Middle frontal gyrus (tissue), 1 donor: ENCODE data around the gene FAR1.

Experiments used
- DNase-seq: peaks from one replicate; pipeline ENCODE4 v3.0.0-alpha.2; 2015; ENCODE audit warnings: low spot score; ENCODE audit errors: extremely low spot score

Gene FAR1

DNA sequence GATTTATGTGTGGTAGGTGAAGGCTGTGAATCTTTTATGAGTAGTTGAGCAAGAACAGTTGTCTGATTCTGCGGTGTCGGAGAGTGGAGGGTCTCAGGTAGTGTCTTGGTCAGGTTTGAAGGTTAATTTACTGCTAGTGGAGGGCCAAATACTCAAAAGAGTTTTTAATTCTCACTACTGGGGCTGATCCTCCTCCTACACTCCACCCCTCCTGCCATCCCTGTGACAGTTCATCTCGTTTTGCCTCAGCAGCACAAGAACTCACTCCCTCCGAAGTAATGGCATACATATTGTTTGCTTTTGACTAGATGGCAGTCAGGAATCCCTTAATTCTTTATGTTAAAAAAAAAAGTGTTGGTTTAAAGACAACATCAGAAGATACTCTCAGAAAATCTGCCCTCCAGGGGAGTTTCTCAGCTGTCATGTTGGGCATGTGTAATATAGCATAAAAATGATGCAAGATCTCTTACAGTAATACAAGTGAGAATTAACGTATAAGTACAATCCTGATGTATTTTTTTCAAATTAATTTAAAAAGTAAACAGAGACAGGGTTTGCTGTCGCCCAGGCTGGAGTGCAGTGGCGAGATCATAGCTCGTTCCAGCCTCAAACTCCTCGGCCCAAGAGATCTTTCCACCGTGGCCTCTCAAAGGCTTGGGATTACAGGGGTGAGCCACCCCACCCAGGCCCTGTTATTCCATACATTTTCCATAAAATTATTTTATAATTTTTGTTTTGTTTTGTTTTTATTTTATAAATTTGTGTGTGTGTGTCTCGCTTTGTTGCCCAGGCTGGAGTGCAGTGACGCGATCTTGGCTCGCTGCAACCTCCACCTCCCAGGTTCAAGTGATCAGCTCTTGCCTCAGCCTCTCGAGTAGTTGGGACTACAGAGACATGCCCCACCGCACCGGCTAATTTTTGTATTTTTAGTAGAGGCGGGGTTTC is 1.3 kb downstream of the FAR1 start:
- no peak for DNase-seq

DNA sequence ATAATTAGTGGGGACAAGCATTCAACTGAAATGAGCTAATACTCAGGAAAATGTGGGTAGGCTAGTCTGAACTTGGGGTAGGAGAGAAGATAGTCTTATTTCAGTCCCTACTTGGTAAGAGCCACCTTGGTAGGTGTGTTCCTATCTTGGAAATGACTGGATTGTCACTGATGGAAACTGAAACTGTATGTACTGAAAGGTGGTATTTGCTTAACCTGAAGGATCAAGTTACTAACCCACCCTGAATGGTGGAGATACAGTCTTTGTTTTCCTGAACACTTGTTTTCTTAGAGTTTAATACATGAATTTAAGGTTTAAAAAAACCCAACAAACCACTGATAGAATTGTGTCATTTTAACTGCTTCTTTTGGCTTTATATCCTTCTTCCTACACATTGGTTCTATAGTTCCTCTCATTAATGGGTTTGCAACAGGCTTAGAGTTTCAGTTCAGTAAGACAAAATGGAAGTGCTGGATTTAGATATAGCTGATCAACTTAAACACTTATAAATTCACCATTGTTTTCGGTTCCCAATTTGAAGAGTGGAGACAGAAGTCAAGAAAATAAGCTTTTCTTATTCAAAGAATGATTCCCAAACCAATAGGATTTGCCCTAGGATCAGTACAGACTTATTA is 4.2 kb downstream of the FAR1 start:
- DNase-seq: no peak

DNA sequence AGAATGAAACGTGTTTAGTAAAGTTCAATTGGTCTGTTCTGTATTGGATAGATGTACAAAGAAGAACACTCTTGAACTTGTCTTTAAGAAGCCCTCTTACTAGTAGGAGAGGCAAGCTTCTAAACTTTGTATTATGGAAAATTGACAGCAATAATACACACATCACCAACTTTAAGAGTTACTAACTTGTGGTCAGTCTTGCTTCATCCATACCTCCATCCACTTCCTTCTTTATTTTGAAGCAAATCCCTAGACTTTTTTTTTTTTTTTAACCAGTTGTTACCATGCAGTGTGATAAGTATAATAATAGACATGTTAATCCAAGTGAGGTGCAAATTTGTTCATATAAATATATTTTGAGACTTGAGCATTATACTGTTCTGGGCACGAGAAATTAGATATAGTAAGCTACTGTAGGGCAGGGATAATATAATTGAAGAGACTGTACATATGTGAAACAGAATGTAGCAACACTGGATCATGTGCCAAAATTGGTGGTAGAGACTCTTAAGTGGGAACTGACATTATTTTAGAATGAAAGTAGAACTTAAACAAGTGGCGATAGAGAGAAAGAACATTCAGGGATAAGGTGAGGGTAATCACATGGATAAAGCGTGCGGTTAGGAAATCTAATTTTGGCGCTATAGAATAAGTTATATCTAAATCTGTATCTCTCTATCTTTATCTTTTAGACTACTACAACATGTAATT is 6.5 kb downstream of the FAR1 start:
- DNase-seq: no peak

DNA sequence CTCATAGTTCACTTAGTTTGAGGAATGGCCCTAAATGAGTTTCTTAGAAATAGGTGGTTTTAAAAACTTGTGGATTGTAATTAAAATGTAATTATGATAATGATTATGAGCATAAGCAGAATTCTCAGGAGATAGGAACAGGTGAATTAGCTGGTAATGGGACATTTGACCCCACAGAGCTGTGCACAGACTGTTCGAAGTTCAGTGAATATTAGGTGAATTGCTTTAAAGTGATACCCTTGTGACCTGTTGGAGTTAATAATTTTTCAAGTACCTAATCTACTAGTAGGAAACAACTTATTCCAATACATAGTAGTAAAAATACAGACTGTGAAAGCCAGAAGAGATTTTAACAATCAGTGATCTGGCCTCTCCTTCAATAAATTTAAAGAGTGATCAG is 8.1 kb downstream of the FAR1 start:
- DNase-seq: no peak

DNA sequence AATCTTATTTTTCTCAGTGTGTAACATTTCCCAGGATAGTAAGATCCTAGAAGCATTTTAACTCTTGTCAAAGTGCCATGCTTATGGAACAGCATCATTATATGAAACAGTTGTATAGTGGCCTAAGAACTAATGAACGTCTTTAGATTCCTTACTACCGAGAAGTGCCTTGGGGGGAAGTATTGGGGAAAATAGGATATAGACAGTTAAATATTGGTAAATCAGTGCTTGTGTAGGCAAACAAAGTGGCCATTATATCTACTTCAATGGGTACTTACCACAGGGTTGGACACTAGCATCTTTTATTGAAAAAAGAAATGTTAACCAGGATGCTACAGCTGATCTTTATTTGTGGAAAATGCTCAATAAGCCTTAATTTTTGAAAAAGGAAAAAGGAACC is 11.3 kb downstream of the FAR1 start:
- DNase-seq: no peak

DNA sequence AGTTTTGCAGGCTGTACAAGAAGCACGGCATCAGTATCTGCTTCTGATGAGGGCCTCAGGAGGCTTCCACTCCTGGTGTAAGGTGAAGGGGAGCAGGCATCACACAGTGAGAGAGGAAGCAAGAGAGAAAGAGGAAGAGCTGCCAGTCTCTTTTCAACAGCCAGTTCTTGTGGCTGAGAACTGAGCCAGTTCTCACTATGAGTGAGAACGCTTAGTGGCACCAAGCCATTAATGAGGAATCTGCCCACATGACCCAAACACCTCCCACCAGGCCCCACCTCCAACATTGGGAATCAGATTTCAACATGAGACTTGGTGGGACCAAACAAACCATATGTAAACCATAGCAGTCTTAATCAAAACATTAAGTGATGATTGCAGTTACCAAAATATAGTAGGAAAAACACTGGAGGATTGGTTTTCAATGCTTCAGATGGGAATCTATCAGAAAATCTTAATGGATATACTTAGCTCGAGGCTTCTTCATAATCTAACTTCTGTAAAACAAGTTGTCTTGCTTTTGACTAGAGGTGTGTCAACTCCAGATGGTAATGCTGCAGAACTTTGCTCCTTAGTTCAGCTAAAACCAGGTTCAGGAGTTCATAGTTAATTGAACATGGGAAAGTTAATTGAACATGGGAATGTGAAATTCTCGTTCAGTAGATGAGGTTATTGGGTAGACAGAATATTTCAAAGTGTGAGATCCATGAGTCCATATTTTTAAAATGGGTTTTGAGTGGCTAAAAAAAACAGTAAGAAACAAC is 12.2 kb downstream of the FAR1 start:
- no peak for DNase-seq

DNA sequence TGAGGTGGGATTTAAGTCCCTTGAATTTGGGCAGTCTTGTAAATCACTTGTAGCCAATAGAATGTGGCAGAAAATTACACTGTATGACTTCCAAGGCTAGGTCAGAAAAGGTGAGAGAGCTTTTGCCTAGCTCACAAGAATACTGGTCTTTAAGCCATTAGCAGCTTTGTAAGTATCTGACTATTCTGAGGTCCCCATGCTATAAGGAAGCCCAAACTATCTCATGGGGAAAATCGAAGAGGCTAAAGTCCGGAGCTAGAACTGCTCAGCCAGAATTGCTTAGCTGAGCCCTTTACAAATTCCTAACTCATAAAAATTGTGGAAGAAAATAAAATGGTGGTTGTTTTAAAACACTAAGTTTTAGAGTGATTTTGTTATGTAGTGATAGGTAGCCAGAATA is 13.0 kb downstream of the FAR1 start:
- DNase-seq: no peak

DNA sequence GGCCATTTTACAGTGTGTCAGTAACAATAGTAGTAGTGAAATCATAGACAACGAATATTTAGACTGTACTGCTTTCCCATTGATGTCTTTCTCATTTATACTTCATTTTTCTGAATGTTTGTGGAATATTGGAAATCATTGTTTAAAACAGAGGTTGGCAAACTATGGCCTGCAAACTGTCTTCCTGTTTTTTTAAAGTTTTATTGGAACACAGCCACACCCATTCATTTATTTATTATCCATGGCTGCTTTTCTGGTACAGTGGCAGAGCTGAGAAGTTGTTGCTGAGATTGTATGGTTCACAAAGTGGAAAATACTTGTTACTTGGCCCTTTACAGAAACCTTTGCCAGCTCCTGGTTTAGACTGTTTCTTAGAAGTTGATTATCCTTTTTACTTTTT is 13.7 kb downstream of the FAR1 start:
- DNase-seq: no peak

DNA sequence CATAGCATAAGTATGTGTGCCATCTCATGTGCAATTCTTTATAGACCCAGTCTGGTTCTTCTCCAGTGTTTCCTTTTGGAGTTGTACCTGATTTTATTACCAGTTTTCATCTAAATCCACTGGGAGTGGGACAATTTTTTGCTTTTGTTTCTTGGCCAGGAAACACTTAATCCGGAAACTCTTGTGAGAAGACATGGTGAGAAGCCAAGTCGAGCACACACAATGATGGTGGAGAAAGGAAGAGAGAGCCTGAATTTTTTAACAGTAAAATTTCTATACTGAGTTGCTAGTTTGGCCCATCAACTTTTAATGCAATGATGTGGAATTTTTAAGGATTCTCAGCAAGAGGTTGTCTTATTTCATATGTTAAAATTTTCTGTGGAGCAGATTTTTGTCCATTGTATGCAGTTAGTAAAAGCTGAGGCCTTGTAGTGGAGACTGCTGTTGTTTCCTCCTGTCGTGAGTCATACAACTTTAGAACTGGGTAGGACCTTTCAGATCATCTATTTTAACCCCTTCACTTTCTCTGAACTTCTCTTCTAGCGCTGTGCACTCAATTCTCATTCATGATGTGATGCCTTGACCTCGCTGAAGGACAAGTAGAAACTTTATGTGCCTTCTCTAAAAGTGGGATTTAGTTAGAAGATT is 17.1 kb downstream of the FAR1 start:
- DNase-seq: no peak

DNA sequence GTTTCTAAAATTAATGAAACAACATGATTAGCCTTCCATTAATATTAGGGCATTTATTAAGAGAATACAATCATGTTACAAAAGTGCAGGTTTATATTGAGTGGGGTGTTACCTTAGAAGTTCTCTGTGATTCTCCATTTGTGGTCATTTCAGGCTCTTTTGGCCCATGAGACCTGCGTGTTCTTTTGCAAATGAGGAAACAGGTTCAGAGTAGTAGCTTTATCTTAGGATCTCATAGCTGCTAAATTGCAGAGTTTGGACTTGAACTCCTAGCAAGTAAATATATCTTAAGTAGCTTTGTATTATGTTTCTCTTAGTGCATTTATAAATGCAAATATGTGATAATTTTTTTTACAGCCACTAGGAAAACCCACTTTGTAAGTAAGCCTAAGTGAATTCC is 18.3 kb downstream of the FAR1 start:
- no peak for DNase-seq

DNA sequence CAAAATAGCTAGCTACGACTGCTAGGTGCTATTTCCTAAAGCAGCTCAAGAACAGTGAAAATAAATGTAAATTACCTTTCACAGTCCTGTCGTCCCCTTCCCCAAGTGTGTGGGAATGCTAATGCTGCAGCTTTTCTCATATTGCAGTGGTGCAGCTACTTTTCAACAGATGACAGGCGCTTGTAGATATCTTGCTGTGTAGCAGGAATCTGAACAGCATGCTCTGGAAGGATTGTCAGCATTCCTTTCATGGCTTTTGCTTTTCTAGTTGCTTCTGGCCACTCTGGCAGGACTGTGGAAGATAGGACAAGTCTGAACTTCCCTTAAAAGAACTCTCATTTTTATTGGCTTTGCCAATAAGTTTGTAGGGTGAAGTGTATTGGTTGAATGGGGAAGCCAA is 18.8 kb downstream of the FAR1 start:
- no peak for DNase-seq

DNA sequence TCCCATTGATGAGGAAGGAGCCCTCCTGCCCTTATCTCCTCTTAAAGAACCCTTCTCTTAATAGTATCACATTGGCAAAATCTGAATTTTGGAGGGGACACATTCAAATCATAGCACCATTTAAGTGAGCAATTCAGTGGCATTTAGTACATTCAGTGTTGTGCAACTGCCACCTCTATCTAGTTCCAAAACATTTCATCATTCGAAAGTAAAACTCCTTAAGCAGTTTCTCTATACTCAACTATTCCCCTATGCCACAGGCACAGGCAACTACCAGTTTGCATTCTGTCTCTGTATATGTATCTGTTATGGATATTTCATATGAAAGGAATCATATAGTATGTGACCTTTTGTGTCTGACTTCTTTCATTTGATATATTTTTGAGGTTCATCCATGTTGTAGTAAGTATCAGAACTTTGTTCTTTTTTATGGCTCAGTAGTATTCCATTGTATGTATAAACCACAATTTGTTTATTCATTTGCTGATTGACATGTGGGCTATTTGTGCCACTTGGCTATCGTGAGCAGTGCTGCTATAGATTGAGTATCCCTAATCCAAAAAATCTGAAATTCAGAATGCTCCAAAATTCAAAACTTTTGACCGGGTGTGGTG is 22.9 kb downstream of the FAR1 start:
- no peak for DNase-seq

DNA sequence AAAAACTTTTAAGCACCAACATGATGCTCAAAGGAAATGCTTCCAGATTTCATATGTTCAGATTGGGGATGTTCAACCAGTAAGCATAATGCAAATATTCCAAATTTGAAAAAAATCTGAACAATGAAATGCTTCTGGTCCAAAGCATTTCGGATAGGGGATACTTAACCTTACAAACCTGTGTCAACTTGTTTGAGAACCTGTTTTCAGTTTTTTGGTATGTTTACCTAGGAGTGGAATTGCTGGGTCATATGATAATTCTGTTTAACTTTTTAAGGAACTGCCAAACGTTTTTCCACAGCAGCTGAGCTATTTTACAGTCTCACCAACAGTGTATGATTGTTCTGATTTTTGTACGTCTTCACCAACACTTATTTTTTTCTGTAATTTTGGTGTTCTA is 23.7 kb downstream of the FAR1 start:
- DNase-seq: no peak

DNA sequence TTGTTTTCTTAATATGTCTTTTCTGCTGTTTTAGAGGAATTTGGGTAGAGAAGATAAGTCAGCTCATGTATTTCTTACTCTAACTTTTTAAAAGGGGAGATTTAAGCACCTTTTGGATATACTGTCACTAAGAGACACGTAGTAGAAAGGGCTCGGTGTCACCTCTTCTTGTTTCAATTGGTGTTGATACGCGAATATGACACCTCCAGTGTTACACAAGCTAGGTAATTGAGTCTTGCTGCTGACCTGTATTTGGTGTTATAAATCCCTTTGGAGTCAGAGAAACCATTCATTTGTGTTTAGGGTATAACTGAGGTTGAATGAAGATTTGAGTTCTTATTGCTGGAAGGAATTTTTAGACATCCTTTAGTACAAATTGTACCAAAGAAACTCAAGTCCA is 25.6 kb downstream of the FAR1 start:
- DNase-seq: no peak

DNA sequence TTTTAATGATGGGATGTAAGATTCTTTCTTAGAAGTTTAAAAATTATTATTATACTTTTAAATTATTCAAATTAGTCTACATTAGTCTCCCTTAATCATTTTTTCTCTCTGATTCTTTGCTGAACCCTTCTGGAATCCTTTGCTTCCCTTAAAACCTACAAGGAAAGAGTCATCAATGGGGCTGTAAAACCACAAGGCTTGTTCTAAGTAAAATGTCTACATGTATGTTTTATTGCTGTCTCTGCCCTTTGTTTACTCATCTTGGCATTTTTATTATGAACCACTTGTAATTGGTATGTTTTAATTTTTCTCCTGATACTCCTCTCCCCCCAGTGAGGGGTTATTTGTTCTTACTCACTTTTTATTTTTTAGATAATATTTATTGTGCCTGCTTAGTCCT is 27.4 kb downstream of the FAR1 start:
- no peak for DNase-seq

DNA sequence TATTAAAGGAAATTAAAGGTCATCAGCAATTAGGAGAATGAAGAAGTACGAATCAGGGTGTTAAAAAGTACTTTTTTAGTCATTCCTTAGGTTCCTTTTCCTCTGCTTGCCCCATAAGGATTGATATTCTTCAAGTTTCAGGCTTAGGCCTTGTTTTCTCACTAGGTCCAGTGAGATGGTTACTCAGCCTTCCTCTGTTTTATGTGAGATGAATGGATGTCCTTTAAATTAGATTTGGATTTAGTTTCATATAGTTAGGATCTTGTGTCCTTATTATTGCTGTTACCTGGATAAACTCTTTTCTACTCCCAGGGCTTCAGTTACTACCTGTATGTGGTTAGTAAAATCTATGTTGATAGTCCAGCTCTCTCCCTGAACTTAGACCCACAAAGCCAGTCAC is 29.2 kb downstream of the FAR1 start:
- no peak for DNase-seq

DNA sequence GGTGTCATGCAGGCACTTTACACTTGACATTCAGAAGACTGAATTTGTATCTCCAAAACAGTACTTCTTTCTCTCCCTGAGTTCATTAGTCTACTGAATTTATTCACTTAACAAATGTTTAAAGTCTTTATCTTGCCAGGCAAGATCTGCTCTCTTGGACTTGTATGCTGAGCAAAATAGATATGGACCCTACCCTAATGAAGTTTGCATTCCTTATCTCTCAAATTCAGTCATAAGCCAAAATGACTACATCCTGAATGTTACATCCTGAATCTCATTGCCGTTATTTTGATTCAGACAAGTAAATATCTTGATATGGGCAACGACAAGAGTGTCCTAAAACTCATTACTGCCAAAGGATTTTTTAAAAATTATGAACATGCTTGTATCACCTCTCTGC is 29.7 kb downstream of the FAR1 start:
- DNase-seq: no peak

DNA sequence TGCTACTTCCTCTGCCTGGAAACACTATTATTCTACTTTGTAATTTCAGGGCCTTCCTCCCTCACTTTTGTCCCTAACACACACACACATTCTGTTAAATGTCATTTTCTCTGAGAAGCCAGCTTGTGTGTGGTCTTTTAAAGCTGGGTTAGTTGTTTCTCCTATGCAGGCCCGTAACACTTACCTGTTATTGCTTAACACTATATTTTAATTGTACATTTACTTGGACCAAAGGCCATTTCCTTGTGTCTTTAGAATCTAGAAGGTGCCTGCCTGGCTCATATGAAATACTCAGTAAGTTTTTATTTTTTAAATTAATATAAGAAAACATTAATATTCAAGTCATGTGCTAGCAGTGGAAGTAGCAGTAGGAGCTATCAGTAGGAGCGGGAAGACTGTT is 30.6 kb downstream of the FAR1 start:
- DNase-seq: no peak

DNA sequence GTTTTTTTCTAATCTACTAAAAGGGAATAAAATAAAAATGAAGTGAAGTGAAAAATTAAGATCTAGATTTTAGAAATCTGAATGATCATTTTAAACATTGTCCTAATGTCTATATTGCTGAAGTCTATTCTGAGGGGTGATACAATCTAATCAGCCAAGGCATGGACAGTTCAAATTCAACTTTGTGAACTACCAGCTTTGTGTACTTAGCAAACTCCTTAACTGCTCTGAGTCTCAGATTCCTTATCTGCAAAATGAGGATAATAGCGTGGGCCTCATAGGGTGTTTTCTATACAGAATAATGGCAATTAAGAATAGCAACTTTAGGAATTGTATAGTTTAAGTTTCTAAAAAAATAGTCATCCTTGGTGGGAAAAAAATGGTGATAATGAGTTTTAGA is 31.4 kb downstream of the FAR1 start:
- DNase-seq: no peak

DNA sequence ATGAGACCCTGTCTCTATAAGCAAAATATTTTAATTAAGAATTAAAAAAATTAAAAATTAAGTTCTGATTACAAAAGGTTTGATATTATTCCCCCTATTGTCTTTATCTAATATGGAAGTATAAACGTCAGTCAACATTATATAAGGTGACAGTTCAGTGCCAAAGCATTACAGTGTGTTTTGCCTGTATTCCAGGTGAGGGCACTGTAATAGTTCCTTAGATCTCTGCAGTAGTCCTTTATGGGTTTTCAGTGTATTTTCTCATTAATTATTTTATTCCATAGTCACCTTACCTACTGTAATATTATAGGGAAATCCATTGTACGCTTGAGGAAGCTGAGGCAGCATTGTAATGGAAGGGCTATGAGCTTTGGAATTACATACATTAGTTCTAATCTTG is 33.0 kb downstream of the FAR1 start:
- DNase-seq: no peak

DNA sequence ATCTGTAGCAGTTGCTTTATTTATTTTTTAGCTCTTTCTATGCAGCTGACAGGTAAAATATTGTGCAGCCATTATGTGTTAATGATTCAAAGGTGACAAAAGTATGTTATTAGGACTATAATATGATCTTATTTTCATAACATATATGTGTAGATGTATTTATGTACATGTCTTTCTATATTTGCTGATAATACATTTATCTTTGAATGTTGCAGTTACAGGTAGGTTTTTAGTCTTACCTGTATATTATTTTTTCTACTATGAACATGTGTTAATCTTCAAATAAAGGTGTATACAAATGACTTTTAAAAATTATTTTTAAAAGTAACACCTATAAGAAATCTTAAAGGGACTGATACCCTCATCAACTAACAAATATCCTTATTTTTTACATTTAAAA is 33.6 kb downstream of the FAR1 start:
- DNase-seq: no peak
